ENCODE measurements around the gene NAIF1.

DNA sequence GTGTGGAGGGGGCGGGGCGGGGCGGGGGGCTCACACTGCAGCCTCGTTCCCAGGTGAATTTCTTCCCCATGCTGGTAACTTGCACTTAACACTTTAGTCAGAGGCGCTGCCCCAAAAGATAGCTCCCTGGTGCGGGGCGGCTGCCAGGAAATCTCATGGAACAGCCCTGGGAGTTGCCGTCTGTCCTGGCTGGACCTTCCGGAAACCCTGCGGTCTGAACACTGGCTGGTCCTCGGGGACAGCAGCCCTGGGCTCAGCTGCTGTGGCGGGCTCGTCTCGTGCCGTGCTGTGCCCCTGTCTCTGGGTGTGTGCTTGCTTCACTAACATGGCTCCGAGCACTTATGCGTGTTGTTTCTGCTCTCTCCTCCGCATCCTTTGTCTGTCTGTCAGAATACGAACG lies 34.6 kb upstream of the NAIF1 start:
- TF ChIP-seq, protein P1, sequence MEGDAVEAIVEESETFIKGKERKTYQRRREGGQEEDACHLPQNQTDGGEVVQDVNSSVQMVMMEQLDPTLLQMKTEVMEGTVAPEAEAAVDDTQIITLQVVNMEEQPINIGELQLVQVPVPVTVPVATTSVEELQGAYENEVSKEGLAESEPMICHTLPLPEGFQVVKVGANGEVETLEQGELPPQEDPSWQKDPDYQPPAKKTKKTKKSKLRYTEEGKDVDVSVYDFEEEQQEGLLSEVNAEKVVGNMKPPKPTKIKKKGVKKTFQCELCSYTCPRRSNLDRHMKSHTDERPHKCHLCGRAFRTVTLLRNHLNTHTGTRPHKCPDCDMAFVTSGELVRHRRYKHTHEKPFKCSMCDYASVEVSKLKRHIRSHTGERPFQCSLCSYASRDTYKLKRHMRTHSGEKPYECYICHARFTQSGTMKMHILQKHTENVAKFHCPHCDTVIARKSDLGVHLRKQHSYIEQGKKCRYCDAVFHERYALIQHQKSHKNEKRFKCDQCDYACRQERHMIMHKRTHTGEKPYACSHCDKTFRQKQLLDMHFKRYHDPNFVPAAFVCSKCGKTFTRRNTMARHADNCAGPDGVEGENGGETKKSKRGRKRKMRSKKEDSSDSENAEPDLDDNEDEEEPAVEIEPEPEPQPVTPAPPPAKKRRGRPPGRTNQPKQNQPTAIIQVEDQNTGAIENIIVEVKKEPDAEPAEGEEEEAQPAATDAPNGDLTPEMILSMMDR (IDR thresholded peaks at IDR 0.05), result no peak
- TF ChIP-seq POLR2A (IDR thresholded peaks at IDR 0.05), result no peak

Measured in lower leg skin (tissue), 3 donors.